Choroid plexus epithelial cell (primary cell): ENCODE measurements around the gene IRGQ.

Experiments
- DNase-seq: peaks from one replicate; pipeline ENCODE4 v3.0.0-alpha.2; 2010; ENCODE audit warnings: low read depth
- H3K4me3 ChIP-seq: 2 replicates; pipeline ENCODE4 v1.5.1; 2011; ENCODE audit warnings: low read depth, mild to moderate bottlenecking, control low read depth, low read length, moderate library complexity
- CTCF ChIP-seq: conservative IDR thresholded peaks from 2 replicates; pipeline ENCODE4 v1.5.1; 2011; ENCODE audit warnings: low read depth, mild to moderate bottlenecking, control low read depth, inconsistent platforms, low read length, moderate library complexity

Gene IRGQ

GRCh38 chr19:43561139-43561970, 34.6 kb downstream of the IRGQ start:
- no peak overlapping the region for H3K4me3 ChIP-seq
- no peak for TF ChIP-seq CTCF
- DNase-seq = no peak

- H3K4me3 ChIP-seq = no peak overlapping the region
- peak; percentile 52 for TF ChIP-seq CTCF
- peak; percentile 50 for DNase-seq
Observed at GRCh38 chr19:43560687-43561086, 35.2 kb downstream of the IRGQ start.

- peak; percentile 97 for TF ChIP-seq CTCF
- H3K4me3 ChIP-seq = no peak overlapping the region
- DNase-seq = peak; percentile 87
Observed at GRCh38 chr19:43555185-43555770, 40.7 kb downstream of the IRGQ start.

GRCh38 chr19:43554317-43554895, 41.5 kb downstream of the IRGQ start:
- DNase-seq = no peak
- no peak for TF ChIP-seq CTCF
- H3K4me3 ChIP-seq = no peak overlapping the region

GRCh38 chr19:43553656-43554055, 42.3 kb downstream of the IRGQ start:
- TF ChIP-seq CTCF = no peak
- no peak overlapping the region for H3K4me3 ChIP-seq
- no peak for DNase-seq

GRCh38 chr19:43552616-43553015, 43.3 kb downstream of the IRGQ start:
- TF ChIP-seq CTCF = no peak
- no peak for DNase-seq
- H3K4me3 ChIP-seq = no peak overlapping the region

- TF ChIP-seq CTCF = no peak
- no peak overlapping the region for H3K4me3 ChIP-seq
- DNase-seq = no peak
Observed at GRCh38 chr19:43552198-43552450, 43.8 kb downstream of the IRGQ start.
